ENCODE results near the gene KASH5. TPM values are rescaled to one million over a fixed set of nuclear protein-coding genes. Genes with fewer than 3 reads are reported as not detected.
"Not testable (repeated sequence)": the region's sequence is repeated elsewhere in the genome, so short reads cannot be mapped to it uniquely, and the experiment has no call there.

Gene KASH5
- total RNA-seq, 1 experiment from 2014 or later: not detected

DNA sequence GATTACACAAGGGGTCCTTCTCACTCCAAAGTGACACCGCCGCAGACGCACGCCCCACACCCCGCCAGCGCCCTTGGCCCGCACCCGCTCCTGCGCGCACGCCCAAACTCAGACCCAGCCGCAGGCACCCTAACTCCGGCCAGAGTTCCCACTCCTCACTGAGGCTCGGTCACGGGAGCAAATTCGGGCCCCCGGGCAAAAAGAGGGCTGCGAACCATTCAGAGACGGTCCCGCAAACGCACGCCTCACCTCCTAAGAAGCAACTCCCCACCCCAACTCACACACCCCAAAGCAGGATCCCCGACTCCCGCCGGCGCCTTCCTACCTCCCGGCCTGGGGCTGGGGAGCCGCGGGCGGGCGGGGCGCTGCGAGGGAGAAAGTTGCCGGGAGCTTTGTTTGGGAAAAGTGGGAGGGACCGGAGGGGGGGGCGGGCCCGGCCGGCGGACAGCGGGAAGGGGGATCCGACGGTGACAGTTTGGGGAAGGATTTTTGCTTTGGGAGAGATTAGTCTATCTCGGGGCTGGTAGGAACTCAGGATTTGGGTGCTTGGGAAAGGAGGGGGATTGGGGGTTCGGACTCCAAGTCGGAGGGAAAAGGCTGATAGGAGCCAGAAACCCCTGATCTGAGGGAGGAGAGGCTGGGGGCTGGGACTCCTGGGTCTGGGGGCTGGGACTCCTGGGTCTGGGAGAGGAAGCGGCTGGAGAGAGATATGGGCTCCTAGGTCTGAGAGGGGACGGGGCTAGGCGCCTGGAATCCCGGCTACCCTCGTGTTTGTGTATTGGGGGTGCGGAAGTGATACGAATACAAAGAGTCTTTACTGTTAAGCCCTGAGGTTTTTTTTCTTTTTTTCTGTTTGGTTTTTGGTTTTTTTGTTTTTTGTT, 25.8 kb upstream of the KASH5 start, which contains the start of gene TEAD2:
Gene TEAD2, minus strand, starts transcription at position 369 of the 881 bp plus-strand sequence. CDS start 2,341 bp downstream, outside the sequence.
- peak; percentile 33 for DNase-seq (ENCODE audit: low spot score)

DNA sequence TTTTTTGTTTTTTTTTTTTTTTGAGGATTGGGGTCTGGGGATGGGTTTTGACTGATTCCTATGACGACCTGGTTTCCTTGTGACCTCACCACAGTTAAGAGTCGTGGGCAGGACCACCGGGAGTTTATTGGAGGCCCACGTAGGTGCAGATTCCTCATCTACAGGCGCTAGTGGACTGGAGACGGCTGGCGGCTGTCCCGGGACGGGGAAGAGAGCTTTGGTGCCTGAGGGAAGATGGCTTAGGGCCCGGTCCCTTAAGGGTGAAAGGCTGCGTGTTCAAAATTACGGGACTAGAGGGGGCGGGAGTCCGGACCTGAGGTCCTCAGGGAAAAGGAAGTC, 25.2 kb upstream of the KASH5 start:
- DNase-seq (ENCODE audit: low spot score): no peak

DNA sequence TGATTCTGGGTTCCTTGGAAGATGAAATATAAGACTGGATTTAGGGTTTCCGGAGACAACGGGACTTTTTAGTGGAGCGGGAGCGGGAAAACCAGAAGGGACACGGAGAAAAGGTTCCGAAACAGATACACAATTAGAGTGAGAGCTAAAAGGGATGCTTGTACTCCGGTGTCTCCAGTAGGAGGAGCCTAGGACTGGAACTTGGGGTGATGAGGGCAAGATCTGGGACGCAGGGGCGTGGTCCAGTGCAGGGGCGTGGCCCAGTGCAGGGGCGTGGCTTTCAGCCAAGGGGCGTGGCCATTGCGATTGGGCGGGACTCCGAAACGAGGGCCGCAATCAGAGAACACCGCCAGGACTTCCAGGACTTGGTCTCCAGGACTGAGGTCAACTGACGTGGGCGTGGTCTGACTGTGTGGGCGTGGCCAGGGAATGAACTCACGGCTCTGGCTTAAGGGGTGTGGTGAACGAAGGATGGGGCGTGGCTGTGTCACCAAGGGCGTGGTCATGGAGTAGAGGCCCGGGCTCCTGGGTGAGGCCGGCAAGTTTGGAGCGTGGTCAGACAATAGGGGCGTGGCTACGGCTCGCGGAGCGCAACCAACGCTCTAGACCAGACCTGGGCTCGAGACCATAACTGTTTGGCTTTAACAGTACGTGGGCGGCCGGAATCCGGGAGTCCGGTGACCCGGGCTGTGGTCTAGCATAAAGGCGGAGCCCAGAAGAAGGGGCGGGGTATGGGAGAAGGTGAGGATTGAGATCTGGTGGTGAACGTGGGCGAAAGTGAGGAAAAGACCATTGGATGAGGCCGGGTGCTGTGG, 24.6 kb upstream of the KASH5 start, which contains the start of gene DKKL1:
Gene DKKL1, plus strand, starts transcription at position 610 of the 815 bp plus-strand sequence. Its CDS starts 122 bp downstream, at position 732.
- DNase-seq (ENCODE audit: low spot score): peak; percentile 100

DNA sequence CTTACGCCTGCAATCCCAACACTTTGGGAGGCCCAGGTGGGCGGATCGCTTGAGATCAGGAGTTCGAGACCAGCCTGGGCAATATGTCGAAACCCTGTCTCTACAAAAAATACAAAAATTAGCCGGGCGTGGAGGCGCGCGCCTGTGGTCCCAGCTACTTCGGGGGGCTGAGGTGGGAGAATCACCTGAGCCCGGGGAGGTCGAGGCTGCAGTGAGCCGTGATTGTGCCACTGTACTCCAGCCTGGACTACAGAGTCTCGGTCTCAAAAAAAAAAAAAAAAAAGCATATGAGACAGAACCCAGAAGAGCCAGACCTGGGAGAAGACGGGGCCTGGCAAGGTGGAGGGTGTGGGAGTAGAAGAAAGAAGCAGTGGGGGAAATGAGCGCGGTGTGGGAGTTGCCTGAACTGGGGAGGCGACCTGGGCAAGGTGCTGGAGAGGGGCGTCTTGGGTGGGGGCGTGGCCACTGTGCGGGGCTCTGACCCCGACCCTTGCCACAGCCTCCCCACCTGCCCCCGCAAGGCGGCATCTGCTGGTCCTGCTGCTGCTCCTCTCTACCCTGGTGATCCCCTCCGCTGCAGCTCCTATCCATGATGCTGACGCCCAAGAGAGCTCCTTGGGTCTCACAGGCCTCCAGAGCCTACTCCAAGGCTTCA, 23.8 kb upstream of the KASH5 start:
- DNase-seq (ENCODE audit: low spot score): no peak

DNA sequence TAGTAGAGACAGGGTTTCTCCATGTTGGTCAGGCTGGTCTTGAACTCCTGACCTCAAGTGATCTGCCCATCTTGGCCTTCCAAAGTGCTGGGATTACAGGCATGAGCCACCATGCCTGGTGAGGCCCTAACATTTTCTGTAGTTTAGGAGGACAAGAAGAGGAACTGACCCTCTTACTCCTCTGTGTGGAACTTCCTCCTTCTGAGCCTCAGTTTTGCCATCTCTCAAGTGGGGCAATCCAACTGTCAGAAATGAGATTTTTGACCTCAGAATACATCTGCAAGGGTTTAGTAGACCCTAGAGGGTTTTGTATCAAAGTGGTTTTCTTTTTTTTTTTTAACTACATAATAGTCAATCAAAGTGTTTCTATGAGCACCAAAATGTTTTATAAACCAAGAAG, 21.9 kb upstream of the KASH5 start:
- no peak for DNase-seq (ENCODE audit: low spot score)

DNA sequence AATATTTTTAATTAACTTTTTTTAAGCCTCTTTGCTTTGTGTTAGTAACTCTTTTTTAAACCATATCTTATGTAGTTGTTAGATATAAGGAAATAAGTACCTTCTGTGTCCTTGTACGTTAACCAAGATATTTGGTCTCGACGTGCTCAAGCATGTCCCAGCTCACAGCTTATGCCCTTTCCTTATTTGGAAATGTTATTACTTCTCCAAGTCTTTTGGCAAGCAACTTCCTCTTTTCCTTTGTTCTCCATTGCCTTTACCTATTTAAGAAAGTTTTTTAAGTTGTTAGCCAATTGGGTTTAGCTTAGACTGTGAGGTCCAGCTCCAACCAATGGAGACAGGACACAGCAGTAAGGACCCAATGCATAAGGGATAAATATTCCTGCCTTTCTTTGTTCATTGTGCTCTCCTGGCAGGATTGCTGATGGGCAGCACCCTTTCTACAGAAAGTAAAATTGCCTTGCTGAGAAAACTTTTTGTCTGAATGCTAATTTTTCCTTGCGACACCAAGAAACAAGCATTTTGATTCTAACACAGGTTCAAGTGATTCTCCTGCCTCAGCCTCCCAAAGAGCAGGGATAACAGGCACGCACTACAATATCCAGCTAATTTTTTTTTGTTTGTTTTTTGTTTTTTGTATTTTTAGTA, 19.2 kb upstream of the KASH5 start:
- DNase-seq (ENCODE audit: low spot score): no peak

DNA sequence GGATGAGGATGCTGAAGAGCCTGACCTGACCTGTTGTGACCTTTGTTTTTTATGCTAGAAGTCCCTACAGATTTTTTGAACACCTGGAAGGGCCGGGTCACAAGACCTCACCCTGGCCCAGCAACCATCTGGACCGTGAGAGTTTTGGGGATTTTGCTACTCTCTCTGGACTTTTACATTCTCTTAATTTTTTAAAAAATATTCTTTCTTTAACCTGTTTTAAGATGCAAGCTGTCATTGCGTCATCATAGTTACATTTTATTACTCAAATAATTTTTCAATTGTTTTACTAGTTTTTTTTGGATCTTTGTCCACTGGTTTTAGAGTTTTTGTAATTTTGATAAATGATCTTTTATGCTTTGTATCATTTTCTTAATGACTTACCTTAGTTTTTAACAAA, 16.9 kb upstream of the KASH5 start:
- DNase-seq (ENCODE audit: low spot score): no peak

DNA sequence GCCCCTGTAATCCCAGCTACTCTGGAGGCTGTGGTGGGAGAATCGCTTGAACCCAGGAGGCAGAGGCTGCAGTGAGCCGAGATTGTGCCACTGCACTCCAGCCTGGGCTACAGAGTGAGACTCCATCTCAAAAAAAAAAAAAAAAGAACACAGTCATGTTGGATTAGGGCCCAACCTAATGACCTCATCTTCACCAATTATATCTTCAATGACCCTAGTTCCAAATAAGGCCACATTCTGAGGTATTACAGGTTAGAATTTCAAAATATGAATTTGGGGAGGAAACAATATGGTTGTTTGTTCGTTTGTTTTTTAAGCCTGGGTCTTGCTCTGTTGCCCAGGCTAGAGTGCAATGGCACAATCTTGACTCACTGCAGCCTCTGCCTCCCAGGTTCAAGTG, 14.9 kb upstream of the KASH5 start:
- DNase-seq (ENCODE audit: low spot score): not testable (repeated sequence)

DNA sequence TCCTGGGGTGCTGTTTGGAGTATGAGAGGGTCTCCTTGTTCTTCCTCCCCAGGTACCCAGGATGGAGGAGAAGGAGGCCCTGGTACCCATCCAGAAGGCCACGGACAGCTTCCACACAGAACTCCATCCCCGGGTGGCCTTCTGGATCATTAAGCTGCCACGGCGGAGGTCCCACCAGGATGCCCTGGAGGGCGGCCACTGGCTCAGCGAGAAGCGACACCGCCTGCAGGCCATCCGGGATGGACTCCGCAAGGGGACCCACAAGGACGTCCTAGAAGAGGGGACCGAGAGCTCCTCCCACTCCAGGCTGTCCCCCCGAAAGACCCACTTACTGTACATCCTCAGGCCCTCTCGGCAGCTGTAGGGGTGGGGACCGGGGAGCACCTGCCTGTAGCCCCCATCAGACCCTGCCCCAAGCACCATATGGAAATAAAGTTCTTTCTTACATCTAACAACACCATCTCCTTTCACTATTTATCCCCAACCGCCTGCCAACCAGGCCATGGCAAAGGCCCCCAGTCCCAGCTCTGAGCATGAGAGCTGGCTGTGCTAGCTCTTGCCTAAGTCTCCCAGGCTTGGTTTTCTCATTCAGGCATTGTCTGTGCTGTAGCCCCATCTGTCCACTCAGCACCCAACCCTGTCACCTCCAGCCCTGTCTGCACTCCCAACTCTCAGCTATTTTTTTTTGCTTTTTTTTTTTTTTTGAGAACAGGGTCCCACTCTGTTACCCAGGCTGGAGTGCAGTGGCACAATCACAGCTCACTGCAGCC, 13.2 kb upstream of the KASH5 start:
- no peak for DNase-seq (ENCODE audit: low spot score)

DNA sequence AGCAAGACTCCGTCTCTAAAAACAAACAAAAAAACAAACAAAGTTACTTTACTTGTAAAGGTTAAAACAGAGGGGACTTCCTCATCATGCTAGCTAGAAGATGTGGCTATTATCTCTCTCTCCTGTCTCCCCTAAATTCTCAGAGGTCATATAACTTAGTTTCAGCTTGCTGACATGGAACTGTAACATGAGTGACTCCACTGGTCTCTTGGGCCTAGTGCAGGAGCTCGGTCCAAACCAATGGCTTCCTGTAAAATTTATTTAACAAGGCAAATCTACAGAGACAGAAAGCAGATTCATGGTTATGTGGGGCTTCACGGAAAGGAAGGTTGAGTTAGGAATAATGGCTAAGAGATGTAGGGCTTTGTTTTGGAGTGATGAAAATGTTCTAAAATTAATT, 9.5 kb upstream of the KASH5 start:
- DNase-seq (ENCODE audit: low spot score): no peak

DNA sequence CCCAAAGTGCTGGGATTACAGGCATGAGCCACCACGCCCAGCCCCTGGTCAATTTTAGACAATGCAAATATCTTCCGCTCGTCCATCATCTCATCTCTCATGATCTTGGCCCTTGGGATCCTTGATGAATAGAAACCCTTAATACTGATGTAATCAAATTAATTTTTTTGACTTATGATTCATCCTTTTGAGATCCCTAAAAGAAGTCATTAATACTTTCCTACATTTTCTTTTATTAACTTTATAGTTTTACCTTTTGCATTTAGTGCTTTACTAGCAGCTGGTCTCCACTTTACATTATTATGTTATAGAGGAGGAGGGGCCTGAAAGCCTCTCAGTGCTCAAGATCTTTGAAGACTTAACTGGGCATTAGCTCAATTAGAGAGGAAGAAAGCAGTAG, 7.7 kb upstream of the KASH5 start:
- no peak for DNase-seq (ENCODE audit: low spot score)

DNA sequence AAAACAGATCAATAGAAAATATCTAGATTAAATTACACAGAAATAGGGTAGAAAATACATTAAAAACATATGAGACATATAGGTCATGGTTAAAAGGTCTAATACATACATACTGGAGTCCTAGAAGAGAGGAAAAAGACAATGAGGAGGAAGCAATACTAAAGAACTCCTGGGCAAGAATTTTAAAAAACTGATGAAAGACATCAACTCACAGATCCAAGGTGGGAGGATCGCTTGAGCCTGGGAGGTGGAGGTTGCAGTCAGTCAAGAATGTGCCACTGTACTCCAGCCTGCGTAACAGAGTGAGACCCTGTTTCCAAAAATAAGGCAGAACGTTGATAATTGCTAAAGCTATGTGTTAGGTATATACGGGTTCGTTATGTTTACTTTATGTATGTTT, 5.4 kb upstream of the KASH5 start:
- DNase-seq (ENCODE audit: low spot score): no peak

DNA sequence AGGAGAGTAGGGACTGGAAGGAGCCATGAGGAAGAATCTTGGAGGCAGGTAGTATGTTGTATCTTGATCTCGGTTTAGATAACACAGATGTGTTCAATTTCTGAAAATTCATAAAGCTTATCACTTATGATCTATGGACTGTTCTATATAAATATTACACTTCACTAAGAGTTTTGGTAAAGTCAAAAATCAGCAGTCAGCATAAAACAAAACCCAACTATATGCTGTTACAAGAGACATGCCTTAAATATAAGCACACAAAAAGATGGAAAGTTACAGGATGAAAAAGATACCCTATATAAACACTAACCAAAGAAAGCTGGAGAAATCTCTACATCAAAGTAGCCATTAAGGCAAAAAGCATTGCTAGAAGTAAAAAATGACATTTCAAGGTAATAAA, 4.5 kb upstream of the KASH5 start:
- no peak for DNase-seq (ENCODE audit: low spot score)

DNA sequence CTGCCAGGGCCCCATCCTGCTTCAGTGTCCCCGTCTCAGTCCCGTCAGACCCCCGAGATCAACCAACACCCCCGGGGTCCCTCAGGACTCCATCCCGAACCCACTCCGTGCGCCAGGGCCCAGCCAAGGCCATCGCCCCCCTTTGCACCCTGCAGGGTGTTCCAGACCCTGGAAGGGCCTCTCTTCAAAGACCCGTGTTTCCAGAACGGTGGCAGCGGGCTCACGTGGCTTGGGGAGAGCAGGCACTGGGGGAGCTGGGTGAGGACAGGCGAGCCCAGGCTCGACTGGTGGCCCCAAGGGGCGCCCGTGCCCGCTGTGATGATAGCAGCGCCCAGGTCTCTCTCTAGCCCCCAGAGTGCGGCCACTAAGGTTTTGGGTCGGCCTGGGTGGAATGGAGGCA, 1.4 kb downstream of the KASH5 start:
- DNase-seq (ENCODE audit: low spot score): no peak

DNA sequence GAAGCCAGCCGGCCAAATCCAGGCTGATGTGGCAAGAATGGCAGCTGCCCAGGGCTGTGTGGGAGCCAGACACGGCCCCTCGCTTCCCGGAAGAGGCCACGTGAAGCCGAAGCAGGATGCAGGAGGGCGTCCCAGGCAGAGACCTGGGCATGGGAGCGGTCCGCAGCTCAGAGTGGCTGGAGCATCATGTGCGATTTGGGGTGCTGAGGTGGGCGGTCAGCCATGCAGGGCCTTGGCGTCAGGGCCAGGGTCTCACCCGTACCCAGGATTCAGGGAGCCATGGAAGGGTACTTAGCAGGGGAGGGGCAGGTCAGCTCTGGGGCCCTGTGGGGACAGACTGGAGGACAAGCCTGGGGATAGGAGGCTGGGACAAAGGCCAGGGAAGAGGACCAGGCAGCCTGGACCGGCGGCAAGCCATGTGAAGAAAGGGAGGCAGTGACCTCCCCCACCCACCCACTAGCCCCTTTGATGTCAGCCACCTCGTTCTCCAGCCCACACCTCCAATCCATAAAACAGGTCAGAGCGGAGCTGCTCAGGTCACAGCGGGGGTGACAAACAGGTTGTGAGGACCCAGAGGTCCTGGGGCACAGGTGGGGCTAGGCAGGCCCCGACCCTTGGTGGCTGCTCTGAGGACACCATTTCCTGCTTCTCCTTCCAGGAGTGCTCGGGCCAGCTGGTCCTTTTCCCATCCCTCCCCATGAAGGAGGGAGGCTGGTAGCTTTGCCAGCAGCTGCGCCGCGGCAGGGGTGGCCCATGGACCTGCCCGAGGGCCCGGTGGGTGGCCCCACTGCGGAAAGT, 2.3 kb downstream of the KASH5 start:
- DNase-seq (ENCODE audit: low spot score): no peak

DNA sequence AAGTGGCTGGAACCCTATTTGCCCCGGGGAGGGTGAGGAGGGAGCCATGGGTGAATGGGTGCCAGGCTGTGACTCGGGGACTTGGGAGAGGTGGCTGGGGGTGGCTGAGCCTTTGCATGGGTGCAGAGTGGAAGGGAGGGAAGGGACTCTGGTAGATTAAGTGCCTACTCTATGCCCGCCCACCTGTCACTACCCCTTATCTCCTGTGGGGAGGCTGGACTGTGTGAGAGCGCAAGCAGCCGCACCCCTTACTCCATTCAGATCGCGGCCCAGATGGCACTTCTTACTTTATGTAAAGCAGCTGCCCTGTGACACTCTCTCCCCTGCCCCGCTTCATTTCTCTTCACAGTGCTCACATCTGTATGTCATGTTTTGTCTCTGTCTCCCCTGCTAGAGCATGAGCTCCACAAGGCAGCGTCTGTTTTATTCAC, 2.9 kb downstream of the KASH5 start:
- DNase-seq (ENCODE audit: low spot score): no peak

DNA sequence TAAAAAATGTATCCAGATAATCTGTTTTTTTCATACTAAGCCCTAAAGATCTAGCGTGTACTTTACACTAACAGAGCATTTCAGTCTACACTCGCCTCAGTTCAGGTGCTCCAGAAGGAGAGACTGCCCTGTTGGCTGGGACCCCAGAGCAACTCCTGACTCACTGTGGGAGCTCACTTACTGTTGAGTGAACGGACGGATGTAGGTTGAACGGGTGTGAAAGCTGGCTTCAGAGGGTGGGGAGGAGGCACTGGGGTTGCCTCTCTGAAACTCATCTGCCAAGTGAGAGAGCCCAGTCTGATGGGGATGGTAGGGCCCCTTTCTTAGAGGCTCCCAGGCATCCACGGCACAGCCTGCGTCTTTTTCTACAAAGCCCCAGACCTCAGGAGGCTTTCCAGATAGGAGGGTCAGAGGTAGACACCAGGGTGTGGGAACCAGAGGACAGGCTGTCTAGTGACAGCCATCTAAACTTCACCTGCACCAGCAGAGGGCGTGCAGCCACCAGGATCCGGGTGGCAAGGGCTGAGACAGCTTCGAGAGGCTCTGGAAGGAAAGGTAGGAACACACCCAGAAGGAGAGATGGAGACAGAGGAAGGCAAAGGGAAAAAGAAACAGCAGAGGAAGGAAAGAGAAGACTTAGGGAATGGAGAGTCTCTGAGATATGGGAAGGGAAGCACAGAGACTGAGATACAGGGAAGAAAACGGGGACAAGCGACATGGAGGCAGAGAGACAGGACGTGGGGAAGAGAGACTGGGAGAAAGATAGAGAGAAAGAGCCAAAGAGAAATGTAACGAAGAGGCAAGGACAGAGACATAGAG, 3.7 kb downstream of the KASH5 start:
- DNase-seq (ENCODE audit: low spot score): peak; percentile 95

DNA sequence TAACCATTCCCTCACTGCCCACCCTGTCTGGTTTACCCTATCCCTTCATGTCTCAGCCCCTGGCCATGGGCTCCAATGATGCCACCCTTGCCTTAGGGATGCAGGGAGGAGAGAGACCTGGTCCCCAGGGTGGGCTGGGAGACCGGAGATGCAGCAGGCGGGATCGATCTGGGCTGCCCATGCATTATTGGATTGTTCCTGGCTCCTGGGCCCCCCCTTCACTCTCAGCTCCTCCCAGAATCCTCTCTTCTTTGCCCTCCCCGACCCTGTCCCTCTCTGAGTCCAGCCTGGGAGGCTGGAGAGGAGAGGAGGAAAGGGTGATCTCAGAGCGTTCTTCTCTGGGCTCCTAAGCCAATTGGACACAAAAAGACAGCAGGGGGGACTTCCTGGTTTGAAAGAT, 5.8 kb downstream of the KASH5 start:
- no peak for DNase-seq (ENCODE audit: low spot score)

Data from HT-29 (cell line).